Measurements from ENCODE around the gene MYH6.

DNA sequence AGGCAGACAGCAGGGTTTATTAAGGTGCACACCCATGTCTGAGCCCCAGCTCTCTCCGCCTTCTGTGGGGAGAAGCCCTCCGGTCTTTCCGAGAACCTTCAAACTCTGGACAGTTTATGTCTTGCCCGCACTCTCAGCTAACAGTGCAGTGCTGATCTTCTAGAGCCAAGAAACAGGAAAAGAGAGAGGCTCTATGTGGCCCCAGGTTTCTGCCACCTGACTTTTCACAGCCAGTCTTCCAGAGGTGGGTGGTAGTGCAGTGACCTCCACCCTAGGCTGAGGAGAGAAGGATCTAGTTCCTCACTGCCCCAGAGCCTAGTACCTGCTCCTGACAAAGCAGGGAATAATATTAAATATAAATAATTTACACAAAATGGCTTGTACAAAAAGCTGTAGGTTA, 51.4 kb downstream of the MYH6 start:
- no peak for TF ChIP-seq POLR2A (IDR thresholded peaks at IDR 0.05)
- no peak for TF ChIP-seq CTCF (IDR thresholded peaks at IDR 0.05)

Measured in upper lobe of left lung (tissue), 4 donors.